ENCODE results near the gene ENOSF1.

GRCh38 chr18:631560-631959, 80.9 kb downstream of the ENOSF1 start:
- no peak for TF ChIP-seq CTCF (IDR thresholded peaks at IDR 0.05)
- no peak for TF ChIP-seq ZBTB33 (IDR thresholded peaks at IDR 0.05; ENCODE audit: borderline replicate concordance, low read depth)
- no peak for TF ChIP-seq POLR2AphosphoS5 (IDR thresholded peaks at IDR 0.05; ENCODE audit: low read depth, low read length)
- TF ChIP-seq SMC3 (IDR thresholded peaks at IDR 0.05; ENCODE audit: low read depth, low read length), result no peak
- TF ChIP-seq RXRA (IDR thresholded peaks at IDR 0.05; ENCODE audit: borderline replicate concordance, low read depth), result no peak
- no peak for TF ChIP-seq REST (IDR thresholded peaks at IDR 0.05; ENCODE audit: low read depth, low read length)
- no peak for TF ChIP-seq RCOR1 (IDR thresholded peaks at IDR 0.05; ENCODE audit: low read length)
- no peak for TF ChIP-seq USF2 (IDR thresholded peaks at IDR 0.05; ENCODE audit: borderline replicate concordance, low read depth, low read length)

All from SK-N-SH (cell line).